Fibroblast of lung (primary cell): ENCODE results near the gene FOXB2. TPM values are rescaled to one million over a fixed set of nuclear protein-coding genes. Genes with fewer than 3 reads are reported as not detected.
A peak's percentile ranks its signal among the peaks of the same experiment; 100 is the strongest.

Source experiments
- DNase-seq, 2 donors: peaks; one replicate each; pipeline versions ENCODE4 v3.0.0 to v3.0.0-alpha.2; 2010; ENCODE audit warnings: low read depth in 2 of 2
- H2AFZ ChIP-seq: 2 replicates; pipeline ENCODE4 v1.5.1; 2012; ENCODE audit warnings: low read length, control low read depth, inconsistent platforms
- H3K27ac ChIP-seq: 2 replicates; pipeline ENCODE4 v1.5.1; 2011; ENCODE audit warnings: low read length, control low read depth; ENCODE audit not compliant: insufficient read depth
- H3K27me3 ChIP-seq: 2 replicates; pipeline ENCODE4 v1.5.1; 2011; ENCODE audit warnings: mild to moderate bottlenecking, low read length; ENCODE audit not compliant: control insufficient read depth, insufficient read depth
- H3K36me3 ChIP-seq: 2 replicates; pipeline ENCODE4 v1.5.1; 2011; ENCODE audit warnings: low read length; ENCODE audit not compliant: control insufficient read depth, insufficient read depth
- H3K4me1 ChIP-seq: 2 replicates; pipeline ENCODE4 v1.5.1; 2011; ENCODE audit warnings: low read length; ENCODE audit not compliant: control insufficient read depth, insufficient read depth; ENCODE audit errors: extremely low read depth
- H3K4me2 ChIP-seq: 2 replicates; pipeline ENCODE4 v1.5.1; 2011; ENCODE audit warnings: low read length, control low read depth; ENCODE audit not compliant: insufficient read depth; ENCODE audit errors: extremely low read depth
- H3K4me3 ChIP-seq, 4 experiments: fragments of 200-600 bp in 1 of 4; sonication (generic) in 1 of 4; replicated peaks in 1 of 4; 2 replicates each; pipeline ENCODE4 v1.5.1; 2011 to 2016; ENCODE audit warnings: low read length in 4 of 4, low read depth in 3 of 4, mild to moderate bottlenecking in 3 of 4, control low read depth in 2 of 4, inconsistent platforms in 1 of 4, mixed read lengths in 1 of 4; ENCODE audit not compliant: insufficient read depth in 1 of 4; ENCODE audit errors: control extremely low read depth in 1 of 4
- H3K79me2 ChIP-seq: 2 replicates; pipeline ENCODE4 v1.5.1; 2012; ENCODE audit warnings: mild to moderate bottlenecking, low read length, inconsistent platforms; ENCODE audit not compliant: control insufficient read depth, insufficient read depth
- H3K9ac ChIP-seq: 2 replicates; pipeline ENCODE4 v1.5.1; 2011; ENCODE audit warnings: mild to moderate bottlenecking, low read length, control low read depth; ENCODE audit not compliant: insufficient read depth
- H3K9me3 ChIP-seq: 2 replicates; pipeline ENCODE4 v1.5.1; 2012; ENCODE audit warnings: low read depth, low read length; ENCODE audit not compliant: control insufficient read depth, insufficient read depth
- H4K20me1 ChIP-seq: 2 replicates; pipeline ENCODE4 v1.5.1; 2011; ENCODE audit warnings: low read length; ENCODE audit not compliant: control insufficient read depth, insufficient read depth; ENCODE audit errors: extremely low read depth
- CTCF ChIP-seq, 2 donors: IDR thresholded peaks in 1 of 2; conservative IDR thresholded peaks in 1 of 2; 1 replicate in 1 of 2; 2 replicates in 1 of 2; pipeline ENCODE4 v1.5.1; 2011 to 2012; ENCODE audit warnings: low read length in 2 of 2, control low read depth in 1 of 2, inconsistent platforms in 1 of 2, low read depth in 1 of 2, mild to moderate bottlenecking in 1 of 2
- EZH2 ChIP-seq: IDR thresholded peaks from 2 replicates; pipeline ENCODE4 v1.5.1; 2012; ENCODE audit warnings: low read length, control low read depth, mild to moderate bottlenecking; ENCODE audit errors: missing control alignments
- polyA plus RNA-seq, 2 donors: library from polyadenylated mRNA; depleted of rRNA in 1 of 2; stranded (reverse) in 1 of 2; unstranded in 1 of 2; fragments of >200 nt; gene quantifications; 2 replicates each; pipeline ENCODE4 v1.2.1, GENCODE V29; 2011 to 2012; ENCODE audit warnings: missing spikeins in 1 of 2
- total RNA-seq: library from RNA; depleted of rRNA; stranded (reverse); fragments of >200 nt; gene quantifications from 2 replicates; pipeline ENCODE4 v1.2.1, GENCODE V29; 2014

The FOXB2 gene
- total and polyA plus RNA-seq, 2 donors (not counting 1 experiment from before 2014, with no cell fraction given) = not detected

- Histone ChIP-seq H3K9me3 (no peaks in the 10 kb centered on the region), H3K4me1 (no peaks in the 10 kb centered on the region), H3K27ac (no peak overlapping the region), H4K20me1 (no peaks in the 10 kb centered on the region), H3K4me3 (no peak overlapping the region), H3K9ac (no peak overlapping the region), H3K79me2 (no peaks in the 10 kb centered on the region), H3K27me3 (peaks cover 4% of the 10 kb centered on the region), H3K36me3 (no peaks in the 10 kb centered on the region), H3K4me2 (no peak overlapping the region), H2AFZ (no peak overlapping the region)
- TF ChIP-seq CTCF (conservative IDR thresholded peaks at IDR 0.05 in 1 of 2, IDR thresholded peaks at IDR 0.05 in 1 of 2; ENCODE audit: low read depth in 1 of 2, low read length in 2 of 2) (no peak), EZH2 (no peak)
- DNase-seq = peak in 1 of 2 donors; percentile 43
These were observed 38.9 kb upstream of the FOXB2 start for GRCh38 chr9:76980566-76980965.

- no peaks in the 10 kb centered on the region for H3K4me1 ChIP-seq
- H4K20me1 ChIP-seq = no peaks in the 10 kb centered on the region
- no peak overlapping the region for H2AFZ ChIP-seq
- no peaks in the 10 kb centered on the region for H3K9me3 ChIP-seq
- TF ChIP-seq EZH2 (no peak), CTCF (conservative IDR thresholded peaks at IDR 0.05 in 1 of 2, IDR thresholded peaks at IDR 0.05 in 1 of 2; ENCODE audit: low read depth in 1 of 2, low read length in 2 of 2) (no peak)
- no peak for DNase-seq
- no peak overlapping the region for H3K4me3 ChIP-seq
- no peak overlapping the region for H3K4me2 ChIP-seq
- no peak overlapping the region for H3K9ac ChIP-seq
- H3K36me3 ChIP-seq = no peaks in the 10 kb centered on the region
- no peaks in the 10 kb centered on the region for H3K79me2 ChIP-seq
- H3K27ac ChIP-seq = no peak overlapping the region
- H3K27me3 ChIP-seq = peaks cover 4% of the 10 kb centered on the region
These were observed 35.0 kb upstream of the FOXB2 start for GRCh38 chr9:76984486-76984885.

GRCh38 chr9:76985581-76985980, 33.9 kb upstream of the FOXB2 start:
- TF ChIP-seq EZH2 = no peak
- no peak for TF ChIP-seq CTCF (conservative IDR thresholded peaks at IDR 0.05 in 1 of 2, IDR thresholded peaks at IDR 0.05 in 1 of 2; ENCODE audit: low read depth in 1 of 2, low read length in 2 of 2)
- no peak overlapping the region for H3K4me2 ChIP-seq
- H3K4me3 ChIP-seq = no peak overlapping the region
- H3K79me2 ChIP-seq = no peaks in the 10 kb centered on the region
- DNase-seq = no peak
- H3K9ac ChIP-seq = no peak overlapping the region
- H4K20me1 ChIP-seq = no peaks in the 10 kb centered on the region
- no peaks in the 10 kb centered on the region for H3K9me3 ChIP-seq
- H3K36me3 ChIP-seq = no peaks in the 10 kb centered on the region
- peaks cover 4% of the 10 kb centered on the region for H3K27me3 ChIP-seq
- H2AFZ ChIP-seq = no peak overlapping the region
- H3K4me1 ChIP-seq = no peaks in the 10 kb centered on the region
- no peak overlapping the region for H3K27ac ChIP-seq
